Middle frontal gyrus (tissue), 1 donor: Measurements from ENCODE around the gene WBP2NL.

Source experiments
- DNase-seq: peaks from one replicate; pipeline ENCODE4 v3.0.0-alpha.2; 2015; ENCODE audit warnings: low spot score; ENCODE audit errors: extremely low spot score

Gene WBP2NL

GRCh38 chr22:42033263-42034181 is 34.9 kb downstream of the WBP2NL start:
- DNase-seq, result no peak

DNA sequence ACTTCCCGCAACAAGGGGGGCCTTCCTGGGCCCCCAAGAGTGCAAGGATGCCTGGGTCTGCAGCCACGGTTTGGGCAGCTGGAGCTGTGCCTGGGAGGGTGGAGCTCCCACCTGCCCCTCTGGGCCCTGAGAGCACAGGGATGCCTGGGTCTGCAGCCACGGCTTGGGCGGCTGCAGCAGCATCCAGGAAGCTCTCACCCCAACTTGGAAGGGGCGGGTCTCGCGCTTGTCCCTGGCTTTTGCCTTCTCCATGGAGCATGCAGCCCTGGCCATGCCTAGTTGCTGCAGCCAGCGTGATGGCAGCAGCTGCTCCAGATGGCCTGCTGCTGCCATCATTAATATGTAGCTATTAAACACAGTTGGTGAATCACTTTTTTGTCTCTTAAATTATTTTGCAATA is 36.7 kb downstream of the WBP2NL start:
- no peak for DNase-seq

GRCh38 chr22:42039271-42039670 is 40.7 kb downstream of the WBP2NL start:
- no peak for DNase-seq

- DNase-seq, result no peak
Observed at GRCh38 chr22:42041784-42042183, 43.2 kb downstream of the WBP2NL start.

- DNase-seq, result no peak
Observed at GRCh38 chr22:42050641-42051180, 52.1 kb downstream of the WBP2NL start.

- no peak for DNase-seq
Observed at GRCh38 chr22:42052765-42053164, 54.2 kb downstream of the WBP2NL start.

DNA sequence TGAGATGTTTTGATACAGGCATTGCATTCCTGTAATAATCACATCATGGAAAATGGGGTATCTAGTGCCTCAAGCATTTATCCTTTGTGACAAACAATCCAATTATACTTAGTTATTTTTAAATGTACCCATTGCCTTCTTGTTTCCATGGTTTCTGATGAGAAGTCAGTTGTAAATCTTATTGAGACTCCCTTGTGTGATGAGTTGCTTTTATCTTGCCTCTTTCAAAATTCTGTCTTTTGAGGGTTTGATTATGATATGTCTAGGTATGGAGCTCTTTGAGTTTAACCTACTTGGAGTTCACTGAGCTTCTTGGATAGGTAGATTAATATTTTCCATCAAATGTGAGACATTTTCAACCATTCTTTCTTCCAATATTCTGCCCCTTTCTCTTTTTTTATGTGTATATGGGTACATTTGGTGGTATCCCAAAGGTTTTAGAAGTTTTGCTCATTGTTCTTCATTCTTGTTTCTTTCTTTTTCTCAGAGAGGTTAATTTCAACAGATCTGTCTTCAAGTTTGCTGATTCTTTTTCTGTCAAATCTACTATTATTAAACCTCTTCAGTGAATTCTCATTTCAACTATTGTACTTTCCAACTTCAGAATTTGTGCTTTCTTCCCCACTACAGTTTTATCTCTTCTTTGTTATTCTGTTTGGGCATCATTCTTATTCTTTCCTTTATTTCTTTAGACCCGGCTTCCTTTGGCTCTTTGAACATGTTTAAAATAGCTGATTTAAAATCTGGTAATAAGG is 58.3 kb downstream of the WBP2NL start:
- DNase-seq, result no peak

DNA sequence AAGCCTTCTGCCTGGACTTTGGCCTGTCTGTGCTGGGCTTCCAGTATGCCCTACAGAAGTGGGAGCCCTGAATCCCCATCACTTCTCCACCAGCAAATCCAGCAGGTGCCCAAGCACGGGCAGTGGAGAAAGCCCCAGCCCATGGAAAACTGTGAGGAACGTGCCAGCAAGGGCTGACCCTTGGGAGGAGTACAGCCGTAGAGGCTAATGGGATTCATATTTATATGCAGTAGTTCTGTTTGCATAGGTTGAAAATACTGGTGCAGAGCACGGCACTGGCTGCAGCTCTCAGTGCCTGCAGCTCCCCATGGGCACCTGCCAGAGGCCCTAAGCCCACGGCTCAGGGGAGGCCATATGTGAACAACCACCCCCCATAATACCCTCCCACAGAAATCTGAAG is 61.9 kb downstream of the WBP2NL start:
- DNase-seq, result no peak

- no peak for DNase-seq
Observed at GRCh38 chr22:42061041-42061440, 62.5 kb downstream of the WBP2NL start.

DNA sequence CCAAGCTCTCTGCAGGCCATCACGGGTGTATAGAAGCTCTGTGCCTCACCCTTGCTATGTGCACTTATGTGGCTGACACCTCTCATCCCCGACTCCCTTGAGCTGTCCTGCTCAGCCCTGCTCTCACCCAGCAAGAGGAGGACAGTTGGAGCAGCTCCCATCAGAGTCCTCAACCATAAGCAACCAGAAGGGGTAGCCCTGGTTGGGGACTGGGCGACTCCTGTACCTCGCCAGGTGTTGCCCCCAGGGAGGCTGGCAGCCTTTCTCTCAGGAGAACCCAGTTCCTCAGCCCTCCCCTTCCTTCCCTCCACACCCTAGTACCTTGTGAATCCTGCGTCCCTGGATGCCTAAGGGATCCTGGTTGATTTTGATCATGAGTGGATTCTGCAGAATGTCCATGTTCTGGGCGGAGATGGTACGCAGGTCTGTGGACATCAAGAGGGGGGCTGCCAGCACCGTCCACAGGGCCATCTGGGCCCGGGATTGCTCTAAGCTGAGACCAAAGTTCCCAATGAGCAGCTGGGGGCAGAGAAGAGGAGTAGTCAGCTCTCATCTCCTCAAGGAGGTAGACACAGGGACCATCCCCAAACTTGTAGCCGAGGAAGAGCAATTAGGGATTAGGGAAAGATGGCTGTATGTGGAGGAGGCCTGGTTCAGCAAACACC is 64.0 kb downstream of the WBP2NL start:
- DNase-seq, result no peak

DNA sequence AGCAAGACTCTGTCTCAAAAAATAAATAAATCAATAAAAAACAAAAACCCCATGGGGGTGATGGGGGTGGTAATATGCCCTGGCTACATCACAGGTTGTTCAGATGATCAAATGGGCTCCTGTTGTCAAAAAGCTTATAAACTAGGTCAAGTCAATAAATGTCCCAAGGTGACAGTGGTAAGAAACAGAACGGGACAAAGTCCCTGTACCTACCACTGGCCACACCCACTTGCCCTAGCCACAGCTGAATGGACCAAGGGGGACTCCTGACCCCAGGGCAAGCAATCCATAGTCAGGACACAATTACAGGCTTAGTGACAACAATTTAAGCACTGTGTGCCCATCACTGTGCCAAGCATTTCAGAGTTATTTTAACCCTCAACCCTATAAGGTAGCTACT is 66.0 kb downstream of the WBP2NL start:
- DNase-seq, result no peak

GRCh38 chr22:42065438-42066125 is 67.0 kb downstream of the WBP2NL start:
- DNase-seq, result no peak

DNA sequence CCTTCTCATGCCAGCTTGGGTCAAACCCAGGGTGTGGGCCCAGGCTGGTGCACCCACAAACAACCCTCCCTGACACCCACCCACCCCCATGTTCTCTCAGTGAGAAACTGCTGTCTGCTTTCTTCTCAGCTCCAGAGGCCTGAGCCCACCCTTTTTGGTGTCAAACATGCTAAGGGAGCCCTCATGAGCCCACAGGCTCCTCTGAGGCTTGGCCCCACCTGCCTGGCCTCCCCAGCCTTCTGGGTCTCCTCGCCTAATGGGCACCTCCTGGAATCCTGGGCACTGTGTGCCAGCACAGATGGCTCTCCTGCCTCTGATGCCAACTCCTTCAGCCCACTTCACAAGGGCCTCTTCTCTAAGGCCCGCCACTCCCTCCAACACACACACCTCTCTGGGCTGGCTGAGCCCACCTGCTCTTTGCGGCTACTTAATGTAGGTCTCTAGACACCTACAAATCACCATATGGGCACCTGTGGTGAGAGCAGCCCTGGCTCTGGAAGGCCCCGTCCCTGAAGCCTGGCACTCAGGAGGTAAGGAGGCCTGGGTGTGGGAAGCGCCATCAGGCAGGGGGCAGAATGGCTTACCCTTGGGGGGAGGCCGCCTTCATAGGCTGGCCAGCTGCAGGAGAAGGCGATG is 67.7 kb downstream of the WBP2NL start:
- no peak for DNase-seq

DNA sequence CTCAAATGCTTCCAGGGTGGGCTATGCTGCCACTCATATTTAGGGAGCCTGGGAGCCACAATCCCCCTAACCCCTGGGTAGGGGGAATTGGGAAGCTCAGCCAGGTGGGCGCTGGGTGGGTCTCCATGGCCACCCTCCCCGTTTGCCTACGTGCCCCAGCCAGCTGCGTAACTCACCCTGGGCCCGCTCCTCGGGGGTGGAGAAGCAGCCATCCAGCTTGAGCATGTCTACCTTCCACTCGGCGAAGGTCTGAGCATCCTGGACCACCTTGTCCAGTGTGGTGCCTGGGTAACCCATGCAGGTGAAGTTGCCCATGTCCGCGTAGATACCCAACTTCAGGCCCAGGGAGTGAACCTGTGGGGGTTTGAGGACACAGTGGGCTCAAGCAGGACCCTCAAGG is 68.3 kb downstream of the WBP2NL start:
- no peak for DNase-seq

GRCh38 chr22:42067671-42068251 is 69.2 kb downstream of the WBP2NL start:
- DNase-seq, result no peak

DNA sequence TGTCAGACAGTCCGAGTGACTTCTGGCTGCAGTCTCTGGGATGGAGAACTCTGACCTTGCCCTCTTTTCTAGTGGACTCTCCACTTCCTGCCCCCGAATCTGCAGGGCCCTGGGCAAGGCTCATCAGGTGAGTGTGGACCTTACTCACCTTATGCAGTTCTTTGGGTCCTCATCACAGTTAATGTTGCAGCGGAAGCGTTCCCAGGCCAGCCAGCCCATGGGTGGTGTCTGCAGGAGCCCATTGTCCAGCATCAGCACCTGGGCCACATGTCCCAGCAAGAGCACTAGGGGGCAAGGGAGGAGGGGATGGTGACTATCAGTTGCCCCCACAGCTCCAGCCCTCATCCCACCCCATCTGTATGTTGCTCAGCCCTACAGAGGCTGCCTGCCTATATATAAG is 69.7 kb downstream of the WBP2NL start:
- DNase-seq, result no peak

- no peak for DNase-seq
Observed at GRCh38 chr22:42069801-42070516, 71.4 kb downstream of the WBP2NL start.

- peak; percentile 93 for DNase-seq
Observed at GRCh38 chr22:42070517-42071422, 72.2 kb downstream of the WBP2NL start, which contains the start of gene NAGA. Gene NAGA (minus strand): TSS chr22:42070812. CDS start chr22:42070297, 515 bp downstream.
